Measurements from ENCODE around the gene FAM177A1.

The FAM177A1 gene

GRCh38 chr14:35112641-35113040, 66.6 kb downstream of the FAM177A1 start:
- H3K9me3 ChIP-seq (ENCODE audit: control insufficient read depth, low read length) = peaks cover 7% of the 10 kb centered on the region
- DNase-seq (ENCODE audit: low read depth) = no peak

GRCh38 chr14:35113308-35113950, 67.4 kb downstream of the FAM177A1 start:
- no peak for DNase-seq (ENCODE audit: low read depth)
- H3K9me3 ChIP-seq (ENCODE audit: control insufficient read depth, low read length) = peaks cover 7% of the 10 kb centered on the region
- no peaks in the 10 kb centered on the region for H3K4me1 ChIP-seq (ENCODE audit: control insufficient read depth, insufficient read depth, low read length)
- no peaks in the 10 kb centered on the region for H3K27me3 ChIP-seq (replicated peaks; ENCODE audit: control insufficient read depth, insufficient read depth, low read length)
- H3K36me3 ChIP-seq (ENCODE audit: control insufficient read depth, insufficient read depth, low read length, severe bottlenecking) = peaks cover 54% of the 10 kb centered on the region
- no peak overlapping the region for H3K9ac ChIP-seq (ENCODE audit: low read length)
- no peak overlapping the region for H3K4me3 ChIP-seq (ENCODE audit: low read length)

More at GRCh38 chr14:35112641-35113040, 66.6 kb downstream of the FAM177A1 start:
- no peak overlapping the region for H3K4me3 ChIP-seq (ENCODE audit: low read length)
- H3K27me3 ChIP-seq (replicated peaks; ENCODE audit: control insufficient read depth, insufficient read depth, low read length) = no peaks in the 10 kb centered on the region
- no peaks in the 10 kb centered on the region for H3K4me1 ChIP-seq (ENCODE audit: control insufficient read depth, insufficient read depth, low read length)
- H3K36me3 ChIP-seq (ENCODE audit: control insufficient read depth, insufficient read depth, low read length, severe bottlenecking) = peaks cover 62% of the 10 kb centered on the region
- no peak overlapping the region for H3K9ac ChIP-seq (ENCODE audit: low read length)

DNA sequence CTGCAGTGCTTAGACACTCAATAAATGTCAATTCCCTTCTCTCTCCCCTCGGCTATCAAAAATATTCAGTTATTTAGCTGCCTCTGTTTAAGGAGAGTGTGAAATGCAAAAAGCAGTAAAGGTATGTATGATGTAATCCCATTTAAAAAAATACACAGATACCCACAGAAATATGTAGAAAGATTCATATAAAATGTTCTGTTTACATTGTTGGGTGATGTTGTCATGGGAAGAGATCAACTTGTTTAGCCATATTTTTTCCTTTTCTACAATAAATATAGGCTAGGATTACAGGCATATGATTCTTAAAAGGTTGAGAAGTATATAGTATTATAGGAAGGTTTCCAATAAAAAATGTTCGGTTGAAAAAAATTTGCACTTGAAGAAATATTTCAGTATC, 68.0 kb downstream of the FAM177A1 start:
- peak; percentile 61 for DNase-seq (ENCODE audit: low read depth)
- Histone ChIP-seq H3K36me3 (ENCODE audit: control insufficient read depth, insufficient read depth, low read length, severe bottlenecking) (peaks cover 51% of the 10 kb centered on the region), H3K4me3 (ENCODE audit: low read length) (no peak overlapping the region), H3K9ac (ENCODE audit: low read length) (no peak overlapping the region), H3K4me1 (ENCODE audit: control insufficient read depth, insufficient read depth, low read length) (no peaks in the 10 kb centered on the region), H3K9me3 (ENCODE audit: control insufficient read depth, low read length) (peaks cover 7% of the 10 kb centered on the region), H3K27me3 (replicated peaks; ENCODE audit: control insufficient read depth, insufficient read depth, low read length) (no peaks in the 10 kb centered on the region)

DNA sequence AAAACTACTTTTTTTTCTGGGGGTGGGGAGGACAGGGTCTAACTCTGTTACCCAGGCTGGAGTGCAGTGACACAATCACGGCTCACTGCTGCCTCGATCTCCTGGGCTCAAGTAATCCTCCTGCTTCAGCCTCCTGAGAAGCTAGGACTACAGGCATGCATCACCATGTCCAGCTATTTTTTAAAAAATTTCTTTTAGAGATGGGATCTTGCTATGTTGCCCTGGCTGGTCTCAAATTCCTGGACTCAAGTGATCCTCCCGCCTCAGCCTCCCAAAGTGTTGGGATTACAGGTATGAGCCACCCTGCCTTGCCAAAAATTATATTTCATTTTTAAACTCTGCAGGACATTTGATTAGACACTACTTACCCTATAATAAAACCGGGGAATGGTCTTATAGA, 70.2 kb downstream of the FAM177A1 start:
- H3K36me3 ChIP-seq (ENCODE audit: control insufficient read depth, insufficient read depth, low read length, severe bottlenecking) = peaks cover 31% of the 10 kb centered on the region
- H3K9me3 ChIP-seq (ENCODE audit: control insufficient read depth, low read length) = peaks cover 7% of the 10 kb centered on the region
- H3K9ac ChIP-seq (ENCODE audit: low read length) = no peak overlapping the region
- no peak for DNase-seq (ENCODE audit: low read depth)
- peaks cover 6% of the 10 kb centered on the region for H3K4me1 ChIP-seq (ENCODE audit: control insufficient read depth, insufficient read depth, low read length)
- H3K27me3 ChIP-seq (replicated peaks; ENCODE audit: control insufficient read depth, insufficient read depth, low read length) = no peaks in the 10 kb centered on the region
- H3K4me3 ChIP-seq (ENCODE audit: low read length) = no peak overlapping the region

DNA sequence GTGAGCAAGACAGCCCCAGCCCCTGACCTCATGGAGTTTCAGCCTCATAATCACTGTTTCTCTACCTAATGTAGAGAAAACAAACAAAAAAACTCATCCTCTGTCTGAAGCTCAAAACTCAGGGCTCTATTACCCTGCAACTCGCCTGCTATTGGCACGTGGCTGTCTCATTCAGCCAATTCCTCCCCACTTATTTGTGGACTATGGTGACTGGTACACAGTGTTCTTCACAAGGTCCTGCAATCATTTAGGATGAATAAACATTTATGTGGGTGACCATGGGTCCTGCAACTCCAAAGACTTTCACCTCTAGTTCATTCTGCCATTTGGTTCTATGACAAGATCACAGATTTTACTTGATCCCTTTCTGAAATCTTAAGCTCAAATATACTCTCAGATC, 71.0 kb downstream of the FAM177A1 start:
- Histone ChIP-seq H3K9ac (ENCODE audit: low read length) (no peak overlapping the region), H3K36me3 (ENCODE audit: control insufficient read depth, insufficient read depth, low read length, severe bottlenecking) (peaks cover 23% of the 10 kb centered on the region), H3K27me3 (replicated peaks; ENCODE audit: control insufficient read depth, insufficient read depth, low read length) (no peaks in the 10 kb centered on the region), H3K4me3 (ENCODE audit: low read length) (no peak overlapping the region), H3K4me1 (ENCODE audit: control insufficient read depth, insufficient read depth, low read length) (peaks cover 6% of the 10 kb centered on the region), H3K9me3 (ENCODE audit: control insufficient read depth, low read length) (no peaks in the 10 kb centered on the region)
- no peak for DNase-seq (ENCODE audit: low read depth)

DNA sequence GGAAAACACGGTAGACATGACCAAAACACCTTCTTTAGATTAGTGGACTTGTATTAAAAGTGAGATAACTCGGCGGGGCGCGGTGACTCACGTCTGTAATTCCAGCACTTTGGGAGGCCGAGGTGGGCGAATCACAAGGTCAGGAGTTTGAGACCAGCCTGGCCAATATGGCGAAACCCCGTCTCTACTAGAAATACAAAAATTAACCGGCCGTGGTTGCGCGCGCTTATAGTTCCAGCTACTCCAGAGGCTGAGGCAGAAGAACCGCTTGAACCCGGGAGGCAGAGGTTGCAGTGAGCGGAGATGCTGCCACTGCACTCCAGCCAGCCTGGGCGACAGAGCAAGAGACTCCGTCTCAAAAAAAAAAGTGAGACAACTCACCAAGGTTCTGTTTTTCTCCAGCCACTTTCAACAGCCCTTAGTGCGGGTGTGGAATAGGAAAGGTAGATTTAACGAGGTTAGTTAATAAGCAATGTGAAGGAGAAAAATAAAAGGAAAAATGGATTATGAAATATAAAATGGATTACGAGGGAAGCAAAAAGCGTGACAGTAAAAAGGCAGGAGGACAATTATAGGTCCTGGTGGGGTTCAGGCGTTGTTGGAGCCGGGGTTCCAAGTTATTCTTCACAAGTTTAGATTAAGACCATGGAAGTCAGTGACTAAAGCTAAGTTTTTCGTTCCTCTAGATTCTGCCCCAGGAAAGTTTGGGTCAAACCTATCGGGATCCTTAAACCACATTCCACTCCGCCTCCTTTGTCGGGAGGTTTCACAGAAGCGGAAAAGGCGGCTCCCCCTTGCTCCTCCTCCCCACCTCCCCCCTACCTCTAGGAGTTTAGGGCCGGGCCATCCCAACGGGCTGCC, 75.2 kb downstream of the FAM177A1 start:
- Histone ChIP-seq H3K4me3 (ENCODE audit: low read length) (peak overlapping the region; percentile 98), H3K9ac (ENCODE audit: low read length) (peak overlapping the region; percentile 96), H3K9me3 (ENCODE audit: control insufficient read depth, low read length) (no peaks in the 10 kb centered on the region), H3K36me3 (ENCODE audit: control insufficient read depth, insufficient read depth, low read length, severe bottlenecking) (no peaks in the 10 kb centered on the region), H3K4me1 (ENCODE audit: control insufficient read depth, insufficient read depth, low read length) (peaks cover 17% of the 10 kb centered on the region), H3K27me3 (replicated peaks; ENCODE audit: control insufficient read depth, insufficient read depth, low read length) (no peaks in the 10 kb centered on the region)
- no peak for DNase-seq (ENCODE audit: low read depth)

GRCh38 chr14:35121887-35122695, 76.0 kb downstream of the FAM177A1 start, which contains the start of the genes PPP2R3C and PRORP:
Gene PPP2R3C (minus strand): TSS chr14:35121990. CDS start chr14:35121959, 31 bp downstream.
Gene PRORP (plus strand): TSS chr14:35122552. CDS start chr14:35123246, 694 bp downstream.
- DNase-seq (ENCODE audit: low read depth) = peak; percentile 92
- Histone ChIP-seq H3K9me3 (ENCODE audit: control insufficient read depth, low read length) (no peaks in the 10 kb centered on the region), H3K27me3 (replicated peaks; ENCODE audit: control insufficient read depth, insufficient read depth, low read length) (no peaks in the 10 kb centered on the region), H3K36me3 (ENCODE audit: control insufficient read depth, insufficient read depth, low read length, severe bottlenecking) (no peaks in the 10 kb centered on the region), H3K9ac (ENCODE audit: low read length) (peak within 1 kb of the TSS; percentile 96), H3K4me3 (ENCODE audit: low read length) (peak within 1 kb of the TSS; percentile 98), H3K4me1 (ENCODE audit: control insufficient read depth, insufficient read depth, low read length) (peaks cover 17% of the 10 kb centered on the region)

DNA sequence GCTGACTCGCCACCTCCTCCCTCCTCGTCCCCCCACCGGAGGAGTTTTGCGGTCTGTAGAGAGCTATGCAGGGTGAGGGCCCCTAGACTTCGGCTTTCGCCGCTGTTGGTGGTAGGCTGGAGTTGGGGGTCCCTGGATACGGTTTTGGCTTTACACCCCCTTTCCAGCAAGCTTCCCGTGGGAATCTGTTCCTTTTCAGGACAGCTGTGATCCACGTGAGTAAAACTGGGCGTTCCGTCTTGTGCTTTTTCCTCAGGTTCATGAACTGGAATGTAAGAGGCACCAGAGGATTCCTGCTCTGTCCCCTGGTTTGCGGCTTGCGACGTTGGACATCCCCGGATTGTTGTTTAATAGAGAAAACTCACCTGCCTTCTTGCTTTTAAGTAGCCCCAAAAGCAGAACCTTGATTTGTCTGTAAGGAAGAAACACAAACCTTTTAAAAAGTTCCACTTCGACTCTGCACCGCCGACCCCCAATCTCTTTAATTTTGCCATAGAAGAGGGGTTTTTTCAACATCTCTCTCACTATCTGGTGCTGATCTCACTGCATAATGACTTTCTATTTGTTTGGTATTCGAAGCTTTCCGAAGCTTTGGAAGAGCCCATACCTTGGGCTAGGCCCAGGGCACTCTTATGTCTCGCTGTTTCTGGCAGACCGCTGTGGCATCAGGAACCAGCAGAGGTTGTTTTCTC, 76.8 kb downstream of the FAM177A1 start:
- H3K27me3 ChIP-seq (replicated peaks; ENCODE audit: control insufficient read depth, insufficient read depth, low read length) = no peaks in the 10 kb centered on the region
- peak overlapping the region; percentile 98 for H3K4me3 ChIP-seq (ENCODE audit: low read length)
- H3K9ac ChIP-seq (ENCODE audit: low read length) = peak overlapping the region; percentile 96
- no peaks in the 10 kb centered on the region for H3K36me3 ChIP-seq (ENCODE audit: control insufficient read depth, insufficient read depth, low read length, severe bottlenecking)
- peak; percentile 19 for DNase-seq (ENCODE audit: low read depth)
- H3K9me3 ChIP-seq (ENCODE audit: control insufficient read depth, low read length) = no peaks in the 10 kb centered on the region
- peaks cover 21% of the 10 kb centered on the region for H3K4me1 ChIP-seq (ENCODE audit: control insufficient read depth, insufficient read depth, low read length)

DNA sequence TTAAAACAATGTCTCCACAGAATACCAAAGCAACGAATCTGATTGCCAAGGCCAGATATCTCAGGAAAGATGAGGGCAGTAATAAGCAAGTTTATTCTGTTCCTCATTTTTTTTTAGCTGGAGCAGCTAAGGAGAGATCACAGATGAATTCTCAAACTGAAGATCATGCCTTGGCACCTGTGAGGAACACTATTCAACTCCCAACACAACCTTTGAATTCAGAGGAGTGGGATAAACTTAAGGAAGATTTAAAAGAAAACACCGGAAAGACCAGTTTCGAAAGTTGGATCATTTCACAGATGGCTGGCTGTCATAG, 77.3 kb downstream of the FAM177A1 start:
- Histone ChIP-seq H3K4me1 (ENCODE audit: control insufficient read depth, insufficient read depth, low read length) (peaks cover 22% of the 10 kb centered on the region), H3K36me3 (ENCODE audit: control insufficient read depth, insufficient read depth, low read length, severe bottlenecking) (no peaks in the 10 kb centered on the region), H3K9me3 (ENCODE audit: control insufficient read depth, low read length) (no peaks in the 10 kb centered on the region), H3K4me3 (ENCODE audit: low read length) (peak overlapping the region; percentile 98), H3K9ac (ENCODE audit: low read length) (peak overlapping the region; percentile 96), H3K27me3 (replicated peaks; ENCODE audit: control insufficient read depth, insufficient read depth, low read length) (no peaks in the 10 kb centered on the region)
- DNase-seq (ENCODE audit: low read depth) = peak; percentile 4

- no peaks in the 10 kb centered on the region for H3K27me3 ChIP-seq (replicated peaks; ENCODE audit: control insufficient read depth, insufficient read depth, low read length)
- DNase-seq (ENCODE audit: low read depth) = no peak
- H3K9ac ChIP-seq (ENCODE audit: low read length) = peak overlapping the region; percentile 96
- H3K36me3 ChIP-seq (ENCODE audit: control insufficient read depth, insufficient read depth, low read length, severe bottlenecking) = no peaks in the 10 kb centered on the region
- peak overlapping the region; percentile 98 for H3K4me3 ChIP-seq (ENCODE audit: low read length)
- peaks cover 22% of the 10 kb centered on the region for H3K4me1 ChIP-seq (ENCODE audit: control insufficient read depth, insufficient read depth, low read length)
- no peaks in the 10 kb centered on the region for H3K9me3 ChIP-seq (ENCODE audit: control insufficient read depth, low read length)
Observed at GRCh38 chr14:35124127-35124526, 78.1 kb downstream of the FAM177A1 start.

All from adipocyte (in vitro differentiated cells).